Fibroblast of lung (primary cell): ENCODE results near the gene KPNA1.

Experiments
- EZH2 ChIP-seq: IDR thresholded peaks from 2 replicates; pipeline ENCODE4 v1.5.1; 2012; ENCODE audit warnings: low read length, control low read depth, mild to moderate bottlenecking; ENCODE audit errors: missing control alignments
- TF ChIP-seq, protein P1 (sequence below), 2 donors: IDR thresholded peaks in 1 of 2; conservative IDR thresholded peaks in 1 of 2; 1 replicate in 1 of 2; 2 replicates in 1 of 2; pipeline ENCODE4 v1.5.1; 2011 to 2012; ENCODE audit warnings: low read length in 2 of 2, control low read depth in 1 of 2, inconsistent platforms in 1 of 2, low read depth in 1 of 2, mild to moderate bottlenecking in 1 of 2

DNA sequence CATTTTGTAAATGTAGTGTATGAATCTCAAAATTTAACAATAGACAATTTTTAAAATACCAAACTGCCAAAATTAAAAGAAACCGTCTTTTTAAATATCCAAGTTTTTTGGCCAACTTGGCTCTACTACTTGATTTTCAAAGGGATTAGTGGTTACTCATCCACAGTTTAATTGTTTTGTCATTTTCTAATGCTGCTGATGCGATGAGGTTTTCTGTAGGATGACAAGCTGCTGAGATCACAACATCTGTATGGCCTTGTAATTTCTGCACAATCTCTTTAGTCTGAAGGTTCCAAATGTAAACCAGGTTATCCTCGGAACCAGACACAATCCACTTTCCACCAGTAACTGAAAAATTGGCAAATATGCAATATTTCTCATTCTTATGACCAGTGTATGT, 100.3 kb downstream of the KPNA1 start:
- TF ChIP-seq, protein P1, sequence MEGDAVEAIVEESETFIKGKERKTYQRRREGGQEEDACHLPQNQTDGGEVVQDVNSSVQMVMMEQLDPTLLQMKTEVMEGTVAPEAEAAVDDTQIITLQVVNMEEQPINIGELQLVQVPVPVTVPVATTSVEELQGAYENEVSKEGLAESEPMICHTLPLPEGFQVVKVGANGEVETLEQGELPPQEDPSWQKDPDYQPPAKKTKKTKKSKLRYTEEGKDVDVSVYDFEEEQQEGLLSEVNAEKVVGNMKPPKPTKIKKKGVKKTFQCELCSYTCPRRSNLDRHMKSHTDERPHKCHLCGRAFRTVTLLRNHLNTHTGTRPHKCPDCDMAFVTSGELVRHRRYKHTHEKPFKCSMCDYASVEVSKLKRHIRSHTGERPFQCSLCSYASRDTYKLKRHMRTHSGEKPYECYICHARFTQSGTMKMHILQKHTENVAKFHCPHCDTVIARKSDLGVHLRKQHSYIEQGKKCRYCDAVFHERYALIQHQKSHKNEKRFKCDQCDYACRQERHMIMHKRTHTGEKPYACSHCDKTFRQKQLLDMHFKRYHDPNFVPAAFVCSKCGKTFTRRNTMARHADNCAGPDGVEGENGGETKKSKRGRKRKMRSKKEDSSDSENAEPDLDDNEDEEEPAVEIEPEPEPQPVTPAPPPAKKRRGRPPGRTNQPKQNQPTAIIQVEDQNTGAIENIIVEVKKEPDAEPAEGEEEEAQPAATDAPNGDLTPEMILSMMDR (conservative IDR thresholded peaks at IDR 0.05 in 1 of 2, IDR thresholded peaks at IDR 0.05 in 1 of 2; ENCODE audit: low read depth in 1 of 2, low read length in 2 of 2), result no peak
- no peak for TF ChIP-seq EZH2
